ENCODE results near the gene FRG2.
"Not testable (repeated sequence)": the region's sequence is repeated elsewhere in the genome, so short reads cannot be mapped to it uniquely, and the experiment has no call there.

- TF ChIP-seq EZH2 (IDR thresholded peaks at IDR 0.05; ENCODE audit: borderline replicate concordance); CTCF (IDR thresholded peaks at IDR 0.05; ENCODE audit: poor library complexity): not testable (repeated sequence)
These were observed 31.9 kb upstream of the FRG2 start for GRCh38 chr4:190058997-190059396.
